NOMO-1 (cell line): Measurements from ENCODE around the gene CD163.
"Not testable (repeated sequence)": the region's sequence is repeated elsewhere in the genome, so short reads cannot be mapped to it uniquely, and the experiment has no call there.

Experiments used
- DNase-seq, 2 experiments: peaks; one replicate each; lab custom pipeline; 2025; ENCODE audit not compliant: unreplicated experiment in 2 of 2; lab: John Stamatoyannopoulos, UW

Gene CD163

GRCh38 chr12:7451756-7452155 lies 51.8 kb downstream of the CD163 start:
- DNase-seq, result no peak

- DNase-seq, result no peak
Observed at GRCh38 chr12:7450667-7451066, 52.9 kb downstream of the CD163 start.

GRCh38 chr12:7448099-7448498 lies 55.5 kb downstream of the CD163 start:
- DNase-seq, result no peak

DNA sequence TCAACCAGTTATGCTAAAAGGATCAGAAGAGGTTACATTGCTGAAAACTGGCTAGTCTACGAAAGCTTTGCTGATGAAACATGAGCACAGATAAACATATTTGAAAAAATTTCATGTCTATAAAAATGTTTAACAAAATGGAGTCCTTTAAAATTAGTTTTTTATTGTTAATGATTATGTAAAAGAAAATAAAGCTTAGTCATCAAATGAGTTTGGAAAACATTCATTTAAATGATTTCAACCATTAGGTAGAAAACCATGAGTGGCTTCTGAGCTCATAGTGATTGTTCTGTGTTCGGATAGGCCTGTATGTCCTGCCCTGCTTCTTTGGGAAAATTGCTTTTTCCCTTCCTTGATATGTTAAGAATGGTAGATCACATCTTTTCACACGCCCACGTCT lies 59.0 kb downstream of the CD163 start:
- no peak for DNase-seq

DNA sequence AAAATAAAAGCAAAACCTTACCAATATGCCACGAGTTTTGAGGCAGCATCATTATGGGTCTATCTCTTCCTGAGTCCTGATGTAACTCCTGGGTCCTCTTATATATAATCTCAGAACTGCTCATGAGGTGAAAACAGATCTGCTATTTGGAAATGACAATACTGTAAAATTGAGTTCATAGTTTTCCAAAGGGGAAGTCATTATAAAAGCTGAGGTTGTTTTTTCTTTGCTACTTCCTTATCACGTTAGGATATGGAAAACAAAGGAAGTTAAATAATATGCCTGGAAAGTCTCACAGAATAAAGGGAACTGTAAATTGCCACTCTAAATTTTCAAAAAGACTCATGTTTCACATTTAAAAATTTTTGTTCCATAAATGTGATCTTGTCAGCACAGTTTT lies 59.5 kb downstream of the CD163 start, which contains the start of gene CD163L1:
Gene CD163L1 (minus strand): TSS at position 78 of the 400 bp plus-strand sequence. CDS start 26 bp downstream, at position 52.
- DNase-seq, result peak in 1 of 2 experiments; percentile 80

- DNase-seq, result no peak
Observed at GRCh38 chr12:7441216-7441615, 62.4 kb downstream of the CD163 start.

DNA sequence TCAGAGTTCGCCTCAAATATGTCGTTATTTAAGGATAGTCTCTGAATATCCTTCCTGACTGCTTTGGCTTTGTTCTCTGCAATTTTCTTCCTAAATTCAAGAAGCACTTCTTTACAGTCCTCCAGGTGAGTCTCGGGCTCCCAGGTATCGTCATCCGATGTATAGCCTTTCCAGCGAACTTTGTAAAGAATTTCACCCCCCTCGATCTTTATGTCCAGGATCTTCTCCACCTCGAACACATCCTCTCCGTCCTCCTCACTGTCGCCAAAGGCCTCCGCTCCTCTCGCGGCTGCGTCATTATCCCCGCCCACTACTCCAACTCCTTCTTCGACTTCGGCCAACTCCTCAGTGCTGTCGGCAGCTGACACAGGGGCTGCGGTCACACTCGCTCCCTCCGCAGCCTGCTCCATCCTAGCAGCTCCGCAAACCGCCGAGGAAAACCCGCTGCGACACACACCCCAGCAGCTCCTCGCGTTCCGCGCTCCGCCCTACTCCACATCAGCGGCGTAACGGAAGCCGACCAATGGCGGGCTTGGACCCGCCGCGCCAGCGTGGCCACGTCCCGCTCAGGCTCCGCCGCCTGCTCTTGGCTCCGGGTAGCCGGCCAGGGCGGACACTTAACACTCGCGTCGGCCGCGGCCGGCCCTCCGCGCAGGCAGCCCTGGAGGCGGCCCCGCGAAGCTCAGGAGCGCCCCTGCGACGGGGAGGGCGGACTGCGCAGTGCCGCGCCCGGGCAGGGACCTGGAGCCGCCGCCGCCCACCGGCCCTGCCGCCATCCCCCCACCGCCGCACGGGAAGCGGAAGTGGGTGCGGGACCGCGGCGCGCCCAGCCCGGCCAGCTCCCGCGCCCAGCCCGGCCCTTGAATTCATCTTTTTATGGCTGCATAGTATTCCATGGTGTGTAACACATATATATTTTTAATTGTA lies 63.7 kb downstream of the CD163 start:
- DNase-seq, result no peak

GRCh38 chr12:7438291-7438995 lies 65.1 kb downstream of the CD163 start:
- DNase-seq, result peak in 1 of 2 experiments; percentile 2

DNA sequence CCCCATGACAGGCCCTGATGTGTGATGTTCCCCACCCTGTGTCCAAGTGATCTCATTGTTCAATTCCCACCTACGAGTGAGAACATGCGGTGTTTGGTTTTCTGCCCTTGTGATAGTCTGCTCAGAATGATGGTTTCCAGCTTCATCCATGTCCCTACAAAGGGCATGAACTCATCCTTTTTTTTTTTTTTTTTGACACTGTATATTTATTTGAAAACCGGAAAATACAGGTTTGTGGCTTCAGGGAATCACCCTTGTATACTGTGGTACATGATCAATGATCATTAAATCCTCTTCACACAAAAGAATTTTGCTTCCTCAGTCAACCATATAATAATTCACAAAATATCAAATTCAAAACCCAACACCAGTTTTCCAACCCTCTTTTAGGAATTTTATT lies 66.1 kb downstream of the CD163 start:
- not testable (repeated sequence) for DNase-seq

GRCh38 chr12:7434670-7435069 lies 68.9 kb downstream of the CD163 start:
- no peak for DNase-seq

DNA sequence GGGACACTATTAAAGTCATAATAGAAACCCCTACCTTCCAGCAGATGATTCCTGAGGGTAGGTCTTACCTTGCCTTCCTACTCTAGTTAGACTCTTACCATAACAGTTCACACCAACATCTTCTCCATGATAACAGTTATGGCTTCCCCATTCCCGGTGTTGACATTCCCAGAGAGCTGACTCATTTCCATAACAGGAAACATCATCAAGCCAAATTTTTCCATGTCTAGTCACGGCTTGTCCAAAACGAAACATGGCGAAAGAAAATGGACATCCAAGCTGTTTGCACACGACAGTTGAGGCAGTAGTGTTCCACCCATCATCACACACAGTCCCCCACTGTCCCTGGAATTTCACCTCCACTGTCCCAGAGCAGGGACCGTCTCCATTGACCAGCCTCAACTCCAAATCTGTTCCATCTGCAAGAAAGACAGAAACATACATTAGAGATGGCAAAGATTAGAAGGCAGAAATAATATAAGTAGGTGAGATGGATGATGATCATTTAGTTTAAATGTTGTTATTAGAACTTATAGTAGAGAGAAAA lies 70.2 kb downstream of the CD163 start:
- DNase-seq, result no peak

DNA sequence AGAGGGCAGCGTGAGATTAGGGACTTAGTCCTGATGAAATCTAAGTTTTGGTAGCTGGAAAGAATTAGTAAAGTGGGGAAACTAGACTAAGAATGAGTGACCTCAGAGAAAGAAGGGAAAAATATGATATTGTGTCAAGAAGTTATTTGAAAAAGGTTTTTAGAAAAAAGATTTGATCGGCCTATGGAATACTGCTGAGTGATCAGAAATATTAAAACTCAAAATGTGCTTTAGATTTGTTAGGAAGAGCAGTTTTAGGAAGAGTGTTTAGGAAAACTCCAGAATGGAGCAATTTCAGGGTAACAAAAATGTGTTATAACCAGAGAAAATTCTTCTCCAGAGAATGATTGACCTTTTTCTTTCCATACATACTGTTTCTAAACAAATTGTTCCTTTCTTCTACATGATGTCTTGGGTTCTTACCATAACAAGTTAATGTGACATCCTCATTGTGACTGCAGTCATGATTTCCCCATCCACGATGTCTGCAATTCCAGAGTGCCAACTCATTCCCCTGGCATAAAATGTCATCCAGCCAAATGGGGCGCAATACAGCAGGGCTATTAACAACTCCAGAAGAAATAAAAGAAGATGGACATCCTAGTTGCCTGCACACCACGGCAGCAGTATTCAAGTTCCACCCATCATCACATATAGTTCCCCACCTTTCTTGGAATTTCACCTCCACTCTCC lies 71.4 kb downstream of the CD163 start:
- DNase-seq, result no peak
